IMR-90 (cell line): ENCODE data around the gene SNAPIN. TPM values are rescaled to one million over a fixed set of nuclear protein-coding genes. Genes with fewer than 3 reads are reported as not detected.

Experiments
- ATAC-seq: fragments of 200-7000 bp; cut with Tn5 transposase; 2 replicates; pipeline ENCODE4 v1.9.1; 2020; ENCODE audit warnings: low read depth, mild to moderate bottlenecking, moderate library complexity
- BruUV-seq: library from RNA; stranded (reverse); fragments of 400-500 nt; replicated peaks from 2 replicates; lab custom pipeline; 2021; lab: Mats Ljungman, UMichigan
- CTCF ChIA-PET: fragments of 300-600 bp; formaldehyde crosslinking; extraction: SDS; loops from one replicate; lab custom pipeline; 2021; ENCODE audit warnings: antibody characterized with exemption; lab: Yijun Ruan, JAX
- POLR2A ChIA-PET: fragments of 300-600 bp; sonication (Branson Sonifier 250); formaldehyde crosslinking; loops from one replicate; lab custom pipeline; 2022; ENCODE audit warnings: antibody characterized with exemption; ENCODE audit not compliant: unreplicated experiment; lab: Charles Lee
- DNase-seq: peaks from one replicate; pipeline ENCODE4 v3.0.0; 2013
- H2AFZ ChIP-seq: replicated peaks from 2 replicates; pipeline ENCODE3; 2013; ENCODE audit warnings: low read length, mild to moderate bottlenecking; ENCODE audit not compliant: poor library complexity
- H2AK5ac ChIP-seq: 2 replicates; pipeline ENCODE4 v1.6.1; 2013; ENCODE audit warnings: low read depth, low read length, inconsistent platforms
- H2AK9ac ChIP-seq: replicated peaks from 2 replicates; pipeline ENCODE3; 2013; ENCODE audit warnings: mild to moderate bottlenecking, low read depth, low read length, moderate library complexity; ENCODE audit not compliant: poor library complexity
- H2BK120ac ChIP-seq: 2 replicates; pipeline ENCODE4 v1.6.1; 2013; ENCODE audit warnings: low read depth, low read length, inconsistent platforms
- H2BK15ac ChIP-seq: 3 replicates; pipeline ENCODE4 v1.6.1; 2013; ENCODE audit warnings: low read depth, low read length, inconsistent platforms
- H2BK20ac ChIP-seq: 2 replicates; pipeline ENCODE4 v1.6.1; 2013; ENCODE audit warnings: low read depth, mild to moderate bottlenecking, inconsistent platforms, low read length, moderate library complexity
- H2BK5ac ChIP-seq: 2 replicates; pipeline ENCODE4 v1.6.1; 2013; ENCODE audit warnings: mild to moderate bottlenecking, low read depth, low read length, inconsistent platforms; ENCODE audit not compliant: poor library complexity, severe bottlenecking
- H3K14ac ChIP-seq: replicated peaks from 2 replicates; pipeline ENCODE4 v1.6.1; 2013; ENCODE audit warnings: low read depth, low read length, inconsistent platforms
- H3K18ac ChIP-seq: 2 replicates; pipeline ENCODE4 v1.6.1; 2013; ENCODE audit warnings: low read depth, low read length, control low read depth
- H3K23ac ChIP-seq: 2 replicates; pipeline ENCODE4 v1.6.1; 2013; ENCODE audit warnings: low read depth, low read length, inconsistent platforms
- H3K27ac ChIP-seq: 2 replicates; pipeline ENCODE4 v1.5.1; 2013; ENCODE audit warnings: mild to moderate bottlenecking, control low read depth, low read length; ENCODE audit not compliant: insufficient read depth
- H3K27me3 ChIP-seq: 2 replicates; pipeline ENCODE4 v1.6.1; 2013; ENCODE audit warnings: low read length; ENCODE audit not compliant: control insufficient read depth, insufficient read depth
- H3K36me3 ChIP-seq: 2 replicates; pipeline ENCODE4 v1.6.1; 2013; ENCODE audit warnings: low read length, mixed read lengths; ENCODE audit not compliant: control insufficient read depth, insufficient read depth
- H3K4ac ChIP-seq: 2 replicates; pipeline ENCODE4 v1.6.1; 2013; ENCODE audit warnings: low read depth, low read length, inconsistent platforms
- H3K4me1 ChIP-seq: 2 replicates; pipeline ENCODE4 v1.6.1; 2013; ENCODE audit warnings: low read length, mixed read lengths; ENCODE audit not compliant: control insufficient read depth, insufficient read depth
- H3K4me2 ChIP-seq: 2 replicates; pipeline ENCODE4 v1.6.1; 2013; ENCODE audit warnings: low read depth, mild to moderate bottlenecking, control low read depth, low read length, moderate library complexity
- H3K4me3 ChIP-seq: 2 replicates; pipeline ENCODE4 v1.5.1; 2013; ENCODE audit warnings: low read depth, mild to moderate bottlenecking, control low read depth, low read length, moderate library complexity; ENCODE audit not compliant: insufficient read depth
- H3K56ac ChIP-seq: 2 replicates; pipeline ENCODE4 v1.6.1; 2013; ENCODE audit warnings: low read length, inconsistent platforms; ENCODE audit not compliant: insufficient read depth; ENCODE audit errors: extremely low read depth
- H3K79me1 ChIP-seq, 2 experiments: 2 replicates each; pipeline ENCODE4 v1.6.1; 2013; ENCODE audit warnings: low read length in 2 of 2, inconsistent platforms in 1 of 2, low read depth in 1 of 2
- H3K9ac ChIP-seq: 2 replicates; pipeline ENCODE4 v1.6.1; 2013; ENCODE audit warnings: low read depth, low read length, control low read depth
- H3K9me1 ChIP-seq: 2 replicates; pipeline ENCODE4 v1.6.1; 2013; ENCODE audit warnings: low read length, inconsistent platforms; ENCODE audit not compliant: insufficient read depth
- H3K9me3 ChIP-seq: 2 replicates; pipeline ENCODE4 v1.6.1; 2013; ENCODE audit warnings: low read length; ENCODE audit not compliant: control insufficient read depth, insufficient read depth
- H4K20me1 ChIP-seq: 2 replicates; pipeline ENCODE4 v1.6.1; 2013; ENCODE audit warnings: low read length, inconsistent platforms; ENCODE audit not compliant: insufficient read depth
- H4K5ac ChIP-seq: 2 replicates; pipeline ENCODE4 v1.6.1; 2013; ENCODE audit warnings: mild to moderate bottlenecking, low read depth, low read length, control low read depth
- H4K8ac ChIP-seq, 2 experiments: 2 replicates each; pipeline ENCODE4 v1.6.1; 2013; ENCODE audit warnings: low read depth in 2 of 2, low read length in 2 of 2, control low read depth in 1 of 2, inconsistent platforms in 1 of 2
- H4K91ac ChIP-seq: 2 replicates; pipeline ENCODE4 v1.6.1; 2013; ENCODE audit warnings: low read depth, low read length, inconsistent platforms; ENCODE audit not compliant: insufficient read depth
- CEBPB ChIP-seq: IDR thresholded peaks from 2 replicates; pipeline ENCODE4 v1.6.1; 2012; ENCODE audit warnings: low read depth, low read length, improper control_type of control experiment
- MXI1 ChIP-seq: IDR thresholded peaks from 2 replicates; pipeline ENCODE4 v1.6.1; 2012; ENCODE audit warnings: low read depth, mild to moderate bottlenecking, low read length, moderate library complexity, borderline replicate concordance
- RAD21 ChIP-seq: IDR thresholded peaks from 2 replicates; pipeline ENCODE4 v1.6.1; 2012; ENCODE audit warnings: low read length, improper control_type of control experiment
- WGBS, 2 experiments: methylation state at CpG; one replicate each; pipeline versions ENCODE4 v1.1.5 to v1.1.7; 2013; ENCODE audit warnings: missing lambda C conversion rate in 2 of 2; ENCODE audit not compliant: insufficient read length in 1 of 2; ENCODE audit errors: extremely low coverage in 2 of 2; 5-methylcytosine and 5-hydroxymethylcytosine counted together
- dilution Hi-C: fragments of 300-500 bp; cut with HindIII; formaldehyde crosslinking; loops from one replicate; pipeline ENCODE4 v1.14.3; 2018; ENCODE audit warnings: low sequenced_read_pairs; ENCODE audit not compliant: unreplicated experiment
- in situ Hi-C: fragments of 300-500 bp; cut with MboI; formaldehyde crosslinking; loops from 3 replicates; pipeline ENCODE4 v1.14.3; 2019; ENCODE audit warnings: low sequenced_read_pairs, inconsistent platforms, mixed read lengths
- intact Hi-C: fragments of 100-400 bp; cut with micrococcal nuclease; formaldehyde crosslinking; loops from 2 replicates; pipeline ENCODE4 v1.10.0; 2022
- polyA plus RNA-seq, 3 experiments: library from polyadenylated mRNA; depleted of rRNA; stranded (reverse); fragments of >200 nt; gene quantifications; 2 replicates each; pipeline ENCODE4 v1.2.3, GENCODE V29; 2012; ENCODE audit warnings: low replicate concordance in 1 of 3
- total RNA-seq: library from RNA; depleted of rRNA; stranded (reverse); fragments of >200 nt; gene quantifications from 2 replicates; pipeline ENCODE4 v1.2.3, GENCODE V29; 2012

SNAPIN gene
- total and polyA plus RNA-seq, 2 of the 4 experiments (the other 2 are of a cell fraction), result 37.4 to 40.9 TPM

- Histone ChIP-seq H3K14ac (no peak overlapping the region), H3K23ac (no peak overlapping the region), H3K36me3 (peaks cover 61% of the 10 kb centered on the region), H2BK120ac (no peak overlapping the region), H3K27ac (no peak overlapping the region), H2AFZ (no peak overlapping the region), H3K9me3 (no peaks in the 10 kb centered on the region), H3K4me3 (no peak overlapping the region), H4K91ac (no peak overlapping the region), H3K18ac (no peak overlapping the region), H3K9ac (no peak overlapping the region), H2BK20ac (no peak overlapping the region), H3K56ac (no peak overlapping the region), H3K27me3 (no peaks in the 10 kb centered on the region), H2AK5ac (no peak overlapping the region), H2BK15ac (no peak overlapping the region), H3K9me1 (no peaks in the 10 kb centered on the region), H2AK9ac (no peak overlapping the region), H3K79me1 (peaks cover 21 to 38% of the 10 kb centered on the region in 2 experiments; a peak in 3 of 4 replicates), H4K5ac (no peak overlapping the region), H3K4ac (no peak overlapping the region), H3K4me2 (no peak overlapping the region), H4K20me1 (no peaks in the 10 kb centered on the region), H2BK5ac (peak overlapping the region; percentile 26), H4K8ac (no peak overlapping the region), H3K4me1 (peaks cover 3% of the 10 kb centered on the region)
- dilution Hi-C loops, result no loop called here
- 86% methylated on average over 1 of the region's 5 CpGs; no CpG with 5 or more reads in 1 of the 2 experiments for WGBS, 2 experiments
- BruUV-seq, result no TSS peak
- POLR2A ChIA-PET, result interaction anchor here (0.7 kb wide), 1 partner anchor 29 kb away, joined by 4 read pairs; no protein-coding TSS in a partner anchor
- ATAC-seq, result no peak
- intact Hi-C loops, result no loop called here
- CTCF ChIA-PET, result no interaction called here
- peak; percentile 65 for DNase-seq
- TF ChIP-seq MXI1, result no peak
- TF ChIP-seq CEBPB, result peak; percentile 85
- TF ChIP-seq RAD21, result no peak
- in situ Hi-C loops, result no loop called here
Observed at GRCh38 chr1:153663211-153663610, 4.7 kb downstream of the SNAPIN start.
